H54 (cell line): ENCODE measurements around the gene MBNL1.
A peak's percentile ranks its signal among the peaks of the same experiment; 100 is the strongest.

Experiments used
- DNase-seq: peaks from one replicate; pipeline ENCODE4 v3.0.0; 2011; ENCODE audit warnings: low spot score, mixed read lengths; ENCODE audit not compliant: insufficient read length
- FAIRE-seq: peaks from 3 replicates; lab custom pipeline; 2011; peaks lifted over from hg19 to GRCh38; lab: Jason Lieb, UNC
- POLR2A ChIP-seq: IDR thresholded peaks from 2 replicates; pipeline ENCODE4 v1.6.1; 2011; ENCODE audit warnings: low read depth, mild to moderate bottlenecking, low read length

Gene MBNL1

DNA sequence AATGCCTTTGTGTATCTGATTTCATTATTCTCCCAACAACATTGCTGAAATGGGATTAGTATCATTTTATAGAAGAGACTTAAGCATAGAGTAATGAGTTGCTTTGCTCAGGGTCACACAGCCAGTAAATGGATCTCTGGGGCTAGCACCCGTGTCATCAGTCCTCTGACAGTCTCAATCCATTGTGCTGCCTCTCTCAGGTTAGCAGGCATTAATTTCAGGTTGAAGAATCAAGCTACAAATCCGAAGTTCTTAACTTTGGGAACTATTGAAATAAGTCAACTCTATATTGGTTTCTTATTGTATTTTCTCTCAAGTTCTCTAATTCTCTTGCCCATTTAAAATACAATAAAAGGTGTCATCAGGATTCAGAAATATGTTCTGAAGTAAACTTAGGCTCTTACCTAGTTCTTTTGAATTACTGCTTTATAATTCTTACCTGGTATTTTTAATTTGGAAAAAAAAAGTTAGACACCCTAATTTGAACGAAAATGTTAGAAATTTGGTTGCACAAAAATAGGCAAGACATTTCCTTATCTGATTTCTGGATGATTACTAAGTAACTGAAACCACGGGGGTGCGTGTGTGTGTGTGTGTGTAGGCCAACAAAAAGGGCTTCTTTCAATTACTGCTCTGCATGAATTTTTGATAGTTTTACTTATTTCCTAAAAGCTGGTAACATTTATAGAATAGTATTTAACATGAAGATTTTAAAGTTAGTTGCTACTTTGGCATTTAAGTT, 189.8 kb downstream of the MBNL1 start:
- DNase-seq, result no peak
- FAIRE-seq, result no peak
- no peak for TF ChIP-seq POLR2A

DNA sequence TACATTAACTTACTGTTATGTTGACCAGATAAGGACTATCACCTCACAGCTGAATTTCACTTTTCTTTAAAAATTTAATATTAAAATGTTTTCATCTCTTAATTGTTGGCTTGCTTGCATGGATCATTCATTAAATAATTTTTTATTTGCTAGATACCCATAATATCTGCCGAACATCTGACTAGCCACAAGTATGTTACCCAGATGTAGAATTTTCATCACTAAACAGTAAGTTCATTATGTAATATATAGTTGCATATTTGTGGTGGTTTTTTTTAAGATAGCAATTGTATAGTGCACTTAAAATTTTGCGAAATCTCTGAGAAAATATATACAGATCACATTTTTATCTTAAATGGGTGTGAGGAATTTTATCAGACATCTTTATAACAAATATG, 190.4 kb downstream of the MBNL1 start:
- FAIRE-seq (no peak), DNase-seq (no peak)
- TF ChIP-seq POLR2A, result no peak

DNA sequence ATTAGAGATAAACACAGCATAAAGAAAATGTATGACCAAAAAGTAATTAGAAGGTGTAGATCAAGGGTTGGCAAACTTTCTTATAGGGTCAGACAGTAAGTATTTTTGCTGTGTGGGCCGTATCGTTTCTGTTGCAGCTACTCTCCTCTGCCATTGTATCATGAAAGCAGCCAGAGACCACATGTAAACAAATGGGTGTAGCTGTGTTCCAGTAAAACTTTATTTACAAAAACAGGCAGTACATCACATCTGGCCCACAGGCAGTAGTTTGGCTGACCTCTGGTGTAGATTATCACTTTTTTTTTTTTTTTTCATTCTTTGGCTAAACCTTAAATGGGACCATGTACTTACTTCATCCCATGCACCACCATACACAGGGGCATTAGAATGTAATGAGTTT, 190.8 kb downstream of the MBNL1 start:
- TF ChIP-seq POLR2A, result no peak
- no peak for FAIRE-seq
- no peak for DNase-seq

DNA sequence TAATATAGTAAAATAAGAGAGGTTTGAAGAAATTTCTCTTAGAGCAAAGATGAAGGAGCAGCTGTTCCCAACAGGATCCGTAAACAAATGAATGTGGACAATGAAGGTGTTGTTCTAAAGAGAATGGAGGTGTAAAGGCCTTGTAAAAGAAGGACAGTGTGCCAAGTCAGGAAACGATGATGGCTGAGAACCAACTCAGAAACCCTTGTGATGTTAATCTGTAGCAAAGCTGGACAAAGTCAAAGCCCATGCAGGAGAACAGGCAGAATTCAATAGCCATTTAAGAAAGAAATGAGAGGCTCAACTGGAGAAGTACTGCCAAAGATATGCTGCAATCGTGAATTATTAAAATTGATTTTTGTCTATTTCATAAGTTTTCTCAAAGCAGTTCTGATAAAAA, 192.2 kb downstream of the MBNL1 start:
- no peak for TF ChIP-seq POLR2A
- DNase-seq, result no peak
- FAIRE-seq, result no peak

GRCh38 chr3:152461460-152461859, 192.7 kb downstream of the MBNL1 start:
- no peak for DNase-seq
- TF ChIP-seq POLR2A, result no peak
- FAIRE-seq, result no peak

GRCh38 chr3:152466784-152467183, 198.1 kb downstream of the MBNL1 start:
- peak; percentile 79 for FAIRE-seq
- no peak for TF ChIP-seq POLR2A
- no peak for DNase-seq

DNA sequence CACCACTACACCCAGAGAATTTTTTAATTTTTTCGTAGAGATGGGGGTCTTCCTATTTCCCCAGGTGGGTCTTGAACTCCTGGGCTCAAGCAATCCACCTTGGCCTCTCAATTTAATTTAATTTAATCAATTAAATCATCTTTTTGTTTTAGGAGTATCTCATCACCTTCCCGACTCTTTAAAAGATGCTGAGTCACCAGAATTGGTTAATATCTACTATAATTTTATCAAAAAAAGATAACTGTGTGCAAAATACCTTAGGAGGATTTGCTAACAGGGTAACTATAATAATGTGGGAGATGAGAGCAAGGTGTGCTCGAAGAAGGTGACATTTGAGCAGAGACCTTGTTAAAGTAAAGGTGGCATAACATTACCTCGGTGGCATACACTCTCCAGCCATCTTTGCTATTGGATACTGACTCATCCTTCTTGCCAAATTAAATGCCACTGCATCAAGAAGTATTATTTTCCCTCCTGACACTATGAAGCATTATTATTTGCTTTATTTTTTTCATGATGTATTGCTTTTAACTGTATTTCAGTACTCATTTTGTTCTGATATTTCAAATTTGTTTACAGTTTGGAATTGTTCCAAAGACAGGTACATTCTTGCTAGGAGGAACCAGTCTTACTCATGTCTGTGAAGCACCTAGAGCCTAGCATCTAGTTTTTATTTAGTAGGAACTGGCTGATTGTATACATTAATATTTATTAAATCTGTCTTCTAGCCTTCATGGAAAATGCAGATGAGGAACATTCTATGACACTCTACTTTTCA, 200.7 kb downstream of the MBNL1 start:
- DNase-seq, result no peak
- TF ChIP-seq POLR2A, result no peak
- FAIRE-seq, result no peak

DNA sequence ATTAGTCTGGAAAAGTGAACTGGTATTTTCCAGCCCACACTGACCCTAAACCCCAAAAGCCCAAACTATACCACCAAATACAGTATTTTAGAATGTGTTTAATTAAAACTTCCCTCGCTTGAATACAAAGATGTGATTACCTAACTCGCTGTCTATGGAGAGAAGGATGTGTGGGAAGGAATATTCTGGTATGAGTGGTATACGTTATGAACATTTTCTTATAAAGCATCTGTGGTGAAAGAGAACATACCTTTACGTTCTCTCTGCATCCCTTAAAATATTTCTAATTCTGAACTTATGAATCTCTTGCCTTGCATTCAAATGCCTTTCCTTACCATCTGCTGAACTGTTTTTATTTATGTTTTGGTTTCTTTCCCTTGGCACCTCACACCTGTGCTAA, 201.4 kb downstream of the MBNL1 start:
- no peak for FAIRE-seq
- DNase-seq, result no peak
- no peak for TF ChIP-seq POLR2A

DNA sequence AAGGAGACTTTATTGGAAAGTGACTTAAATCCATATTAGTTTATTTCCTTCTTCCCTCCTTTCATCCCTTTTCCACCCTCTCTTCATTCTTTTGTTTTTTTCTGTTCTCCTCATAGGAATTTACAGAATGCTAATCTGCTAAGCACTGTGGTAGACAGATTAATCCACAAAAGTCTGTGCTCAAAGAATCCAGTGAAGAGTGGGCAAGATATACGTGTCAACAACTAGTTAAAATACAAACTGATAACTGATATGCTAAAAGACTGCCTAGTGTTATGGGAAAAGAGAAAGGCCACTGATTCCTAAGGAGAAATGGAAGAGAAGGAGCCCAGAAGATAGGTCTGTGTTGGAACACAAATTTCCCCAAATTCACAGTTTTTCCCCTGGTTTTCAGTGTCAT, 202.2 kb downstream of the MBNL1 start:
- no peak for TF ChIP-seq POLR2A
- DNase-seq, result no peak
- FAIRE-seq, result no peak

DNA sequence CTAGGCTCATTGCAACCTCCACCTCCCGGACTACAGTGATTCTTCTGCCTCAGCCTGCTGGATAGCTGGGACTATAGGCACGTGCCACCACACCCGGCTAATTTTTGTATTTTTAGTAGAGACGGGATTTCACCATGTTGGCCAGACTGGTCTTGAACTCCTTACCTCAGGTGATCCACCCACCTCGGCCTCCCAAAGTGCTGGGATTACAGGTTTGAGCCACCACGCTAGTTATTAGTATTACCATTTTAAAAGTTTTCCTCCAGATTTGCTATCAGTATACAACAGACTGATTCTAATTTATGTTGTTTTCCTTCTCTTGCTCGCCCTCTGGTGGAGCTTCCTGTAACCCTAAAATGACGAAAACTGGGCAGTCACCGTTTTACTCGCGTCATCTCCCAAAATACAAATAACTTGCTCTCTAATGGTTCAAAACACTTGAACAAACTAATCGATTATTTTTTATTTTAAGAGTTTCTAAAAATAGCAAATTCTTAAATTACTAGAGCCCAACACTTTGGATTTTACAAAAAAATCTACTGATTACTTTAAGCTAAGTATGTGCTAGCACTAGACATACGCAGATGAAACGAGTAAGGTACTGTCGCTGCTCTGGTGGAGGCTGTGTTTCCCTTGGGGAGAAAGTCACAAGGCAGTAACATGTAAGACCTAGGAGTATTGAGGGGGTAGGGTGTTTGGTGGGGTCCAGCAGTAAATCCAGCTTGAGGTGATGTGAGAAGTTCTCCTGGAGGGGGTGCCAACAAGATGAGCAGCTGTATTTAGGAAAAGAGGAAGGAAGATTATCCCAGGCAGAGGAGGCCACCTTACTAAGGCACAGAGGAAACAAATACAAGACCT, 203.3 kb downstream of the MBNL1 start:
- TF ChIP-seq POLR2A, result no peak
- DNase-seq, result peak; percentile 10
- peak; percentile 36 for FAIRE-seq

DNA sequence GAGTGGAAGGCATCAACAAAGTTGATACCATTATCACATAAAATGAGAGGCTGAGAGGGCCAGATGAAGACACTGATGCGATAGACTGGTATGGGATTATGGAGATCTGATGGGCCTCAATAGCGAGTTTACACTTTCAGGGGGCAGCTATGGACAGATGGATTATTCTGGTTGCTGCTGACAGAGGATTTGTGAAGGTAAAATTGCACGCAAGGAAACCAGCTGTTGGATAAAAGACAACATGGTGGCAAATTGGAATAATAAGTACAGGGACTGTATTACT, 203.9 kb downstream of the MBNL1 start:
- DNase-seq (no peak), FAIRE-seq (no peak)
- TF ChIP-seq POLR2A, result no peak

GRCh38 chr3:152474585-152474984, 205.9 kb downstream of the MBNL1 start:
- DNase-seq (no peak), FAIRE-seq (peak; percentile 78)
- TF ChIP-seq POLR2A, result no peak

GRCh38 chr3:152477422-152477821, 208.7 kb downstream of the MBNL1 start:
- DNase-seq (no peak), FAIRE-seq (no peak)
- TF ChIP-seq POLR2A, result no peak
